Vagina (tissue), 2 donors: ENCODE measurements around the gene AHCYL2.

Experiments used
- POLR2A ChIP-seq, 2 donors: fragments of 450-650 bp; IDR thresholded peaks; one replicate each; pipeline ENCODE4 v1.6.1; 2017; ENCODE audit warnings: antibody characterized with exemption in 2 of 2, mild to moderate bottlenecking in 2 of 2, moderate library complexity in 2 of 2
- POLR2AphosphoS5 ChIP-seq, 2 donors: sonication (generic); formaldehyde crosslinking; IDR thresholded peaks; one replicate each; pipeline ENCODE4 v1.9.0; 2017; ENCODE audit warnings: antibody characterized with exemption in 2 of 2, mild to moderate bottlenecking in 2 of 2, low read depth in 1 of 2; ENCODE audit not compliant: insufficient read depth in 1 of 2
- TF ChIP-seq, protein P1 (sequence below), 3 experiments: fragments of 450-650 bp in 2 of 3; fragments of 200-600 bp in 1 of 3; sonication (generic) in 1 of 3; IDR thresholded peaks; one replicate each; pipeline ENCODE4 v1.5.1; 2017 to 2019; ENCODE audit warnings: antibody characterized with exemption in 3 of 3, mild to moderate bottlenecking in 2 of 3, moderate library complexity in 2 of 3

DNA sequence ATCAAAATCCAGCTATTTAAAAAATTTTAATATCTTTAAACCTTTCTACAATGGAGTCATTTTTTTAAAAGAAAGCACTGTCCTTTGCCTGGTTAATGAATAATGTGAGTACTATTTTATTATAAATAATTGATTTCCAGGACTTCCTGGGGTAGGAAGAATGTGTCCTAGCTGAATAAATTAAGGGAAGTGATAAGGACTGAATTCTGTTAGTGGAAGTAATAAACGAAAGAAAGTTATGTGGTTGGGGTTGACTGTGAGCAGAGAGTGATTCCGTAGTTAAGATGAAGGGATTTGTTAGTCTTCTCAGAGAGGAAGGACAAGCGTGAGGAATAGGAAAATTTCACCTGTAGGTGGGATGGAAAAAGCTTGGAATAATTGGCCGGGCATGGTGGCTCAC is 59.1 kb downstream of the AHCYL2 start:
- no peak for TF ChIP-seq POLR2A (IDR thresholded peaks at IDR 0.05)
- TF ChIP-seq, protein P1, sequence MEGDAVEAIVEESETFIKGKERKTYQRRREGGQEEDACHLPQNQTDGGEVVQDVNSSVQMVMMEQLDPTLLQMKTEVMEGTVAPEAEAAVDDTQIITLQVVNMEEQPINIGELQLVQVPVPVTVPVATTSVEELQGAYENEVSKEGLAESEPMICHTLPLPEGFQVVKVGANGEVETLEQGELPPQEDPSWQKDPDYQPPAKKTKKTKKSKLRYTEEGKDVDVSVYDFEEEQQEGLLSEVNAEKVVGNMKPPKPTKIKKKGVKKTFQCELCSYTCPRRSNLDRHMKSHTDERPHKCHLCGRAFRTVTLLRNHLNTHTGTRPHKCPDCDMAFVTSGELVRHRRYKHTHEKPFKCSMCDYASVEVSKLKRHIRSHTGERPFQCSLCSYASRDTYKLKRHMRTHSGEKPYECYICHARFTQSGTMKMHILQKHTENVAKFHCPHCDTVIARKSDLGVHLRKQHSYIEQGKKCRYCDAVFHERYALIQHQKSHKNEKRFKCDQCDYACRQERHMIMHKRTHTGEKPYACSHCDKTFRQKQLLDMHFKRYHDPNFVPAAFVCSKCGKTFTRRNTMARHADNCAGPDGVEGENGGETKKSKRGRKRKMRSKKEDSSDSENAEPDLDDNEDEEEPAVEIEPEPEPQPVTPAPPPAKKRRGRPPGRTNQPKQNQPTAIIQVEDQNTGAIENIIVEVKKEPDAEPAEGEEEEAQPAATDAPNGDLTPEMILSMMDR (IDR thresholded peaks at IDR 0.05) = no peak
- TF ChIP-seq POLR2AphosphoS5 (IDR thresholded peaks at IDR 0.05; ENCODE audit: insufficient read depth in 1 of 2, low read depth in 1 of 2) = no peak
